ENCODE results near the gene PDE6A.
"Not testable (repeated sequence)": the region's sequence is repeated elsewhere in the genome, so short reads cannot be mapped to it uniquely, and the experiment has no call there.

PDE6A gene

GRCh38 chr5:149951138-149951749 lies 6.7 kb upstream of the PDE6A start:
- DNase-seq, result no peak

- DNase-seq, result no peak
These were observed 4.4 kb upstream of the PDE6A start for GRCh38 chr5:149948993-149949392.

GRCh38 chr5:149946118-149946517 lies 1.5 kb upstream of the PDE6A start:
- no peak for DNase-seq

- not testable (repeated sequence) for DNase-seq
These were observed 1.2 kb downstream of the PDE6A start for GRCh38 chr5:149943177-149943949.

GRCh38 chr5:149942741-149943169 lies 1.8 kb downstream of the PDE6A start:
- DNase-seq, result not testable (repeated sequence)

GRCh38 chr5:149942199-149942598 lies 2.4 kb downstream of the PDE6A start:
- no peak for DNase-seq

- no peak for DNase-seq
These were observed 2.8 kb downstream of the PDE6A start for GRCh38 chr5:149941795-149942194.

GRCh38 chr5:149940941-149941644 lies 3.5 kb downstream of the PDE6A start:
- no peak for DNase-seq

- no peak for DNase-seq
These were observed 4.5 kb downstream of the PDE6A start for GRCh38 chr5:149940077-149940574.

GRCh38 chr5:149939546-149939945 lies 5.0 kb downstream of the PDE6A start:
- no peak for DNase-seq

GRCh38 chr5:149938791-149939358 lies 5.7 kb downstream of the PDE6A start:
- DNase-seq, result no peak

- DNase-seq, result peak; percentile 21 to 28
These were observed 6.3 kb downstream of the PDE6A start for GRCh38 chr5:149938279-149938678.

- peak; percentile 73 to 79 for DNase-seq
These were observed 7.0 kb downstream of the PDE6A start for GRCh38 chr5:149937610-149938009.

- no peak for DNase-seq
These were observed 7.9 kb downstream of the PDE6A start for GRCh38 chr5:149936700-149937091.

- DNase-seq, result no peak
These were observed 8.4 kb downstream of the PDE6A start for GRCh38 chr5:149936044-149936699.

- no peak for DNase-seq
These were observed 9.1 kb downstream of the PDE6A start for GRCh38 chr5:149935431-149935901.

- DNase-seq, result peak; percentile 51 to 79
These were observed 11.9 kb downstream of the PDE6A start for GRCh38 chr5:149932445-149933350.

- DNase-seq, result peak; percentile 20 to 42
These were observed 12.6 kb downstream of the PDE6A start for GRCh38 chr5:149931992-149932436.

GRCh38 chr5:149930749-149931574 lies 13.6 kb downstream of the PDE6A start:
- no peak for DNase-seq

GRCh38 chr5:149930043-149930748 lies 14.4 kb downstream of the PDE6A start:
- no peak for DNase-seq

Measured in SHP77 (cell line).